ENCODE measurements around the gene DNAJA4. TPM values are rescaled to one million over a fixed set of nuclear protein-coding genes. Genes with fewer than 3 reads are reported as not detected.

Gene DNAJA4
- polyA plus RNA-seq, 2 of the 4 experiments (the other 2 are of a cell fraction) = 0.05 to 0.13 TPM

DNA sequence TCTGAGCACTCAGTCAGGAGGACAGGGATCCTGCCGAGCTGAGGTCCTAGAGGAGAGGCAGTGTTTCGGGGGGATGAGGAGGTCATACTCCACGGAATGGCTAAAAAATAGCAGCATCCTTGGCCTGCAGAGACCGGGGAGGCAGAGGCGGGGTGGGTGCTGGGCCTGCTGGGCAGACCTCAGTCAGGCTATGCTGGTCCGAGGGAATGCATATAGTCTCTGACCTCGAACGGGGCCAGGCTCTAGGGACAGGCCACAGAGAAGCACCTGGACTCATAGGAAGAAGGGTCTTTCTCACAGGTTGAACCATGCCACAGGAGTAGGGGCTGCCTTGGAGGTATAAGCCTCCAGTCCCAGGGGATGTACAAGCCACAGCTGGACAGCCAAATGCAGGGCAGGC lies 49.0 kb downstream of the DNAJA4 start:
- 54% methylated on average over 8 of the region's 8 CpGs for WGBS (ENCODE audit: missing lambda C conversion rate)
- FAIRE-seq = no peak
- no peak for TF ChIP-seq FOSL2 (IDR thresholded peaks at IDR 0.05)
- no peak for TF ChIP-seq FOSL2 (CRISPR knock-in tag; IDR thresholded peaks at IDR 0.05)
- TF ChIP-seq PHF8 (IDR thresholded peaks at IDR 0.05; ENCODE audit: borderline replicate concordance, low read depth) = no peak
- no peak for TF ChIP-seq KDM5A (IDR thresholded peaks at IDR 0.05)
- no peak for TF ChIP-seq EHF (CRISPR knock-in tag; IDR thresholded peaks at IDR 0.05)
- Histone ChIP-seq H3K4me2 (no peak overlapping the region), H3K27ac (no peak overlapping the region), H3K4me3 (no peak overlapping the region), H3K4me1 (no peaks in the 10 kb centered on the region), H3K9me3 (no peaks in the 10 kb centered on the region)
- CTCF ChIA-PET = interaction anchor here (0.8 to 19.9 kb wide), 5 partner anchors 6 to 314 kb away, joined by 3 to 571 read pairs (median 169); partner anchors contain the start of gene SKIC8
- POLR2A ChIA-PET = no interaction called here
- ATAC-seq = no peak
- DNase-seq (ENCODE audit: low read depth in 1 of 2, low spot score in 1 of 2) = no peak

DNA sequence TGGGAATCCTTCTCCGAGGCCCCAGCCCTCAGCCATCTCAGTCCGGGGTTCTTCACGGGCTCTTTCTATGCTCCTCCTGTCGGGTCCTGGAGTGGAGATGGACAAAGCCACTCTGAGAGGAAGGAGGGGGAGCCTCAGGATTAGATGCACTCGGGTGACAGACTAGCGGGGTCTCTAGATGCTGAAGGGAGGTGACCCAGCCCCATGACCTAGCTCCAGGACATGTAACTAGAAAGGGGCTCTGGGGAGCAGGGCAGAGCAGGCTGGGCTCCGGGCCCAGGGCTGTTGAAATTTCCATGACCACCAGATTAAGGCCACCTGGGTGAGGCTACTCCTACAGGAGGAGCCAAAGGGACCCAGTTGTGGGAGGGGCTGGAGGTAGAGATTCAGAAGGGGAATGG lies 49.8 kb downstream of the DNAJA4 start:
- ChIA-PET POLR2A (no interaction called here), CTCF (interaction anchor here (0.6 to 19.9 kb wide), 4 partner anchors 7 to 101 kb away, joined by 3 to 571 read pairs (median 169); no protein-coding TSS in a partner anchor)

DNA sequence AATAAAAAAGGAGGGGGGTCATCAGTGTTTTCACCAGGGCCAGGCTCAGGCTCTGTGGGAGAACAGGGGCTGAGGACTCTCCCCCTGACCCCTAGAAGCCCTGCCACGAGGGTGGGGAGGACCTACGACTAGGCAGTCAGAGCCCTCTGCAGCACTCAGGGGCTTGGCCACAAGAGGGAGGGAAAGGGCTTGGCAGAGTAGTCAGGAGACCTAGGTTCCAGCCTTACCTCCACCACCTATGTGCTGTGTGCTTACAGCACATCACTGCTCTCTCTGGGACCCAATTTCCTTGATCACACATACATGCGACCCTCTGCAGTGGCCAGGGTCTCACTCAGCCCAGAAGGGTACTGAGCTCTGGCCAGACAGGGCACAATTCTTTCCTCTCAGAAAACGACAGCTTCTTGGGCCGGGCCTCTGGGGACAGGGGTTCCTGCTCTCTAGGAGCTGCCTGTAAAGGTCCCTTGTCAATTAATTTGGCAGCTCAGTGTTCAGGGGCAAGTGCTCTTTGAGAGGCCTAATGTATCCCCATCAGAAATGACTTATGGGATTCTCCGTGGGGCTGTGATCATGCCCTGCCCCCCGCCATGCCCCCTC lies 51.4 kb downstream of the DNAJA4 start:
- POLR2A ChIA-PET = interaction anchor here (1.4 kb wide), 1 partner anchor 122 kb away, joined by 5 read pairs; the partner anchor contains the start of gene IREB2
- FAIRE-seq (no peak), DNase-seq (ENCODE audit: low read depth in 1 of 2, low spot score in 1 of 2) (peak in 1 of 2 experiments; percentile 59), ATAC-seq (peak; percentile 70 to 84)
- CTCF ChIA-PET = interaction anchor here (0.8 to 19.9 kb wide), 7 partner anchors 8 to 122 kb away, joined by 3 to 571 read pairs (median 3); partner anchors contain the start of gene IREB2
- H3K4me3 ChIP-seq = no peak overlapping the region
- peak; percentile 41; the same call in 2 of the 3 replicates for TF ChIP-seq SMC3 (IDR thresholded peaks at IDR 0.05)
- no peak for TF ChIP-seq NPAS2 (CRISPR knock-in tag; IDR thresholded peaks at IDR 0.05; ENCODE audit: borderline replicate concordance)
- peak in 1 of 2 experiments; percentile 57; a peak in 3 of 5 replicates for TF ChIP-seq RAD21 (conservative IDR thresholded peaks at IDR 0.05 in 1 of 2, IDR thresholded peaks at IDR 0.05 in 1 of 2)
- no peak for TF ChIP-seq GATA3 (IDR thresholded peaks at IDR 0.05; ENCODE audit: borderline replicate concordance)
- no peak for TF ChIP-seq HOXA7 (CRISPR knock-in tag; IDR thresholded peaks at IDR 0.05)
- TF ChIP-seq KDM5A (IDR thresholded peaks at IDR 0.05) = no peak
- H3K4me2 ChIP-seq = no peak overlapping the region
- no peaks in the 10 kb centered on the region for H3K4me1 ChIP-seq
- no peaks in the 10 kb centered on the region for H3K9me3 ChIP-seq
- no peak overlapping the region for H3K27ac ChIP-seq
- WGBS (ENCODE audit: missing lambda C conversion rate) = 68% methylated on average over 7 of the region's 7 CpGs

More for the DNA sequence above, 49.8 kb downstream of the DNAJA4 start:
- no peak for FAIRE-seq
- Histone ChIP-seq H3K4me2 (no peak overlapping the region), H3K4me1 (no peaks in the 10 kb centered on the region), H3K4me3 (no peak overlapping the region), H3K9me3 (no peaks in the 10 kb centered on the region), H3K27ac (no peak overlapping the region)
- no peak for TF ChIP-seq HEYL (CRISPR knock-in tag; IDR thresholded peaks at IDR 0.05)
- TF ChIP-seq ZSCAN20 (CRISPR knock-in tag; IDR thresholded peaks at IDR 0.05) = no peak
- no peak for TF ChIP-seq EHF (CRISPR knock-in tag; IDR thresholded peaks at IDR 0.05)
- TF ChIP-seq, protein P1, sequence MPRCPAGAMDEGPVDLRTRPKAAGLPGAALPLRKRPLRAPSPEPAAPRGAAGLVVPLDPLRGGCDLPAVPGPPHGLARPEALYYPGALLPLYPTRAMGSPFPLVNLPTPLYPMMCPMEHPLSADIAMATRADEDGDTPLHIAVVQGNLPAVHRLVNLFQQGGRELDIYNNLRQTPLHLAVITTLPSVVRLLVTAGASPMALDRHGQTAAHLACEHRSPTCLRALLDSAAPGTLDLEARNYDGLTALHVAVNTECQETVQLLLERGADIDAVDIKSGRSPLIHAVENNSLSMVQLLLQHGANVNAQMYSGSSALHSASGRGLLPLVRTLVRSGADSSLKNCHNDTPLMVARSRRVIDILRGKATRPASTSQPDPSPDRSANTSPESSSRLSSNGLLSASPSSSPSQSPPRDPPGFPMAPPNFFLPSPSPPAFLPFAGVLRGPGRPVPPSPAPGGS (IDR thresholded peaks at IDR 0.05) = no peak
- TF ChIP-seq MAFK (IDR thresholded peaks at IDR 0.05; ENCODE audit: partially characterized antibody) = no peak
- no peak for TF ChIP-seq TP53 (CRISPR knock-in tag; IDR thresholded peaks at IDR 0.05)
- TF ChIP-seq RAD21 (conservative IDR thresholded peaks at IDR 0.05 in 1 of 2, IDR thresholded peaks at IDR 0.05 in 1 of 2) = no peak
- no peak for DNase-seq (ENCODE audit: low read depth in 1 of 2, low spot score in 1 of 2)
- no peak for ATAC-seq
- WGBS (ENCODE audit: missing lambda C conversion rate) = 63% methylated on average over 7 of the region's 7 CpGs

DNA sequence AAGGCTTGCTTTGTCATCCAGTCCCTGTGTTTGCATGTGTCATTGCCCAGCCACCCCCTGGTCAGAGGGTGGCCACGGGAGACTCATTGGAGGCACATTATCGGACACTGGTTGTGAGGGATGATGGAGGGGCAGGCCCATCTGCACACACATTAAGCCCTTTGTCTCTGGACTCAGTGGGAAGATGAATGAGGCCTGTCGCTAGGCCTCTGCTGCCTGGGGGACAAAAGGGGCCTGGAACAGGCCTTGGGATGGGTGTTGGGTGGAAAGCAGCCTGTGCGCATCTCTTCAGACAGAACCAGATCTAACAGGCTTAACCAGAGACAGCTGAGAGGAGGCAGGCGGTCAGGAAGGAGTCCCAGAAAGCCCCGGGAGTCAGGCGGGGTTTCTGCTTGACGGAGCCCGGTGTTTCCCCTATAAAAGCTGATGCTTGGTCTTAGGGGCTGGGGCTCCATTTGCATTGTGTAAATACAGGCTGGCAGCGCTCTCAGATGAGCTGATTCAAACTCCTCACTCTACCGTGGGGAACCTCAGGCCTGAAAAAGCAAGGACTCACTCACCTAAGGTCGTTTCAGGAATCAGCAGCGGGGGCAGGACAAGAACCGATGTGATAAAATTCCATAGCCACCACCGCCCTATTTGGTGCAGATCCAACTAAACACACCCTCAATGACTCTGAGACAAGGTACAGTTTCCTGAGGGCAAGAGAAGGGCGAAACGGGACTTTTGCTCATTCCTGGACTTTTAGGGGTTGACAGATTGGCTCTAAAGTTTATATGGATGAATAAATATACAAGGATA lies 52.1 kb downstream of the DNAJA4 start:
- no peak overlapping the region for H3K4me3 ChIP-seq
- no peaks in the 10 kb centered on the region for H3K9me3 ChIP-seq
- no peak for DNase-seq (ENCODE audit: low read depth in 1 of 2, low spot score in 1 of 2)
- TF ChIP-seq NFE2L2 (conservative IDR thresholded peaks at IDR 0.05; ENCODE audit: low read length) = no peak
- ATAC-seq = no peak
- WGBS (ENCODE audit: missing lambda C conversion rate) = 79% methylated on average over 17 of the region's 17 CpGs
- H3K4me2 ChIP-seq = no peak overlapping the region
- no peak overlapping the region for H3K27ac ChIP-seq
- ChIA-PET CTCF (interaction anchor here (0.8 to 19.9 kb wide), 7 partner anchors 9 to 121 kb away, joined by 3 to 571 read pairs (median 3); partner anchors contain the start of gene IREB2), POLR2A (interaction anchor here (1.4 kb wide), 1 partner anchor 121 kb away, joined by 5 read pairs; the partner anchor contains the start of gene IREB2)
- no peak for FAIRE-seq
- no peaks in the 10 kb centered on the region for H3K4me1 ChIP-seq

All from A549 (cell line).